Body of pancreas (tissue), 4 donors: ENCODE measurements around the gene GRIA1. TPM values are rescaled to one million over a fixed set of nuclear protein-coding genes. Genes with fewer than 3 reads are reported as not detected.

ENCODE experiments used
- ATAC-seq: fragments of 150-250 bp; one replicate; pipeline ENCODE4 v1.9.1; 2016
- DNase-seq, 4 donors: peaks; one replicate each; pipeline ENCODE4 v3.0.0-alpha.2; 2019
- H3K27ac ChIP-seq, 4 donors: fragments of 200-600 bp; sonication (generic); 1 replicate in 3 of 4; 2 replicates in 1 of 4; pipeline versions ENCODE4 v1.5.1 to v1.6.1; 2016 to 2019; ENCODE audit warnings: mild to moderate bottlenecking in 1 of 4, mixed read lengths in 1 of 4, moderate library complexity in 1 of 4
- H3K27me3 ChIP-seq, 2 donors: fragments of 200-600 bp; sonication (generic); one replicate each; pipeline ENCODE4 v1.6.0; 2016; ENCODE audit warnings: mild to moderate bottlenecking in 1 of 2
- H3K36me3 ChIP-seq, 2 donors: fragments of 200-600 bp; sonication (generic); replicated peaks in 1 of 2; 2 replicates each; pipeline ENCODE4 v1.5.1; 2016; ENCODE audit warnings: low read depth in 2 of 2; ENCODE audit not compliant: insufficient read depth in 1 of 2
- H3K4me1 ChIP-seq: fragments of 200-600 bp; sonication (generic); one replicate; pipeline ENCODE4 v1.6.0; 2016
- H3K4me3 ChIP-seq, 2 donors: fragments of 200-600 bp; sonication (generic); 1 replicate in 1 of 2; 2 replicates in 1 of 2; pipeline ENCODE4 v1.5.1; 2016 to 2019
- H3K9me3 ChIP-seq, 3 donors: fragments of 200-600 bp; sonication (generic); 1 replicate in 2 of 3; 2 replicates in 1 of 3; pipeline ENCODE4 v1.5.1; 2016
- POLR2A ChIP-seq, 3 donors: fragments of 450-650 bp; IDR thresholded peaks; one replicate each; pipeline ENCODE4 v1.6.1; 2016; ENCODE audit warnings: antibody characterized with exemption in 3 of 3, mild to moderate bottlenecking in 2 of 3
- WGBS, 2 donors: methylation state at CpG; one replicate each; pipeline ENCODE4 v1.1.5; 2017; 5-methylcytosine and 5-hydroxymethylcytosine counted together
- intact Hi-C: fragments of 100-400 bp; cut with DNase I; formaldehyde crosslinking; loops from one replicate; pipeline ENCODE4 v1.15.1; 2023
- total RNA-seq, 2 donors: library from RNA; depleted of rRNA; stranded (reverse); fragments of >200 nt; gene quantifications; one replicate each; pipeline ENCODE4 v1.1.0, GENCODE V29; 2016
- TF ChIP-seq, protein P1 (sequence below), 7 experiments: fragments of 450-650 bp in 4 of 7; fragments of 200-600 bp in 3 of 7; sonication (generic) in 3 of 7; IDR thresholded peaks; one replicate each; pipeline ENCODE4 v1.5.1; 2016 to 2019; ENCODE audit warnings: antibody characterized with exemption in 7 of 7

GRIA1 gene
- total RNA-seq, 2 donors from 2014 or later: 0.26 to 2.6 TPM

DNA sequence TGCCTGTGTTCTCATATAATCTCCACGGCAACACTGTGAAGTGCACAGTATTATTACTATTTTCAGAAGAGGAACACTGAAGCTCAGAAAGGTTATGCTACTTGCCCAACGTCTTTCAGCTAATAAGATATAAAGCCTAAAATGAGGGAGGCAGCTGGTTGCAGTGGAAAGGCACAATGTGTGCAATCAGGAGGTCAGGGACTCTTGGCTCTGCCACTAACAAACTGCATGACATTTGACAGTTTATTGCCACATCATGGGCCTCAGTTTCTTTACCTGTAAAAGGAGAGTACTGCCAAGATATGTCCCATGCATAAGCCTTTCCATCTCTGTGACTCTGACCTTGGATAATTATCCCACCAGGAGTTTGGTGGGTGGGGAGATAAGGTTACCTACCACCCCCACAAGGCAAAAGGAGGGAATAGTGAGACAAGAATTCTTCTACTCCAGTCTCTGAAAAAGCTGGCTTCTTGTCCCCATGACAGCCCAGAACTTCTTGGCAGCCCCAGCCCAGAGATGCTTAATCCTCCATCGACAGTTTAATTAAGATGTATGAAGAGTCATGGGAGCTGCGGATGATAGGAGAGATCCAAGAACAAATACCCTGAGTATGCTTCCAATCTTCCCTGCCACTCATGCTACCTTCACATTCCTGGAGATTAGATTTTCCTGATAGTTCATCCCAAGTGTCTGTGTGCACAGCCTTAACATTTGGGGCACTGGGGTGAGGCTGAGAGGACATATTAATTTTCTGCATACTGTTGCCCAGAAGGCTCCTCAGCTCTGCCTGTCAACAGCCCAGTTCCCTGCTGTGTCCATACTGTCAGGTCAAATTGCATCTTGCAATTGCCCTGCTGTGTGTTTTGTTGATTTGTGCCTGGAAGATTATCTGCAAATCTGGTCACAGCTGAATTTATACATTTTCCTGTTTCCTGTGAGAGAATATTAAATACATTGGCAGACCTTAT lies 277.0 kb downstream of the GRIA1 start:
- Histone ChIP-seq H3K4me3 (no peak overlapping the region), H3K27me3 (no peaks in the 10 kb centered on the region), H3K36me3 (no peaks in the 10 kb centered on the region), H3K9me3 (no peaks in the 10 kb centered on the region), H3K4me1 (no peaks in the 10 kb centered on the region), H3K27ac (no peak overlapping the region)
- WGBS, 2 donors: 53 to 62% methylated on average over 4 of the region's 4 CpGs
- DNase-seq (no peak), ATAC-seq (no peak)
- TF ChIP-seq, protein P1, sequence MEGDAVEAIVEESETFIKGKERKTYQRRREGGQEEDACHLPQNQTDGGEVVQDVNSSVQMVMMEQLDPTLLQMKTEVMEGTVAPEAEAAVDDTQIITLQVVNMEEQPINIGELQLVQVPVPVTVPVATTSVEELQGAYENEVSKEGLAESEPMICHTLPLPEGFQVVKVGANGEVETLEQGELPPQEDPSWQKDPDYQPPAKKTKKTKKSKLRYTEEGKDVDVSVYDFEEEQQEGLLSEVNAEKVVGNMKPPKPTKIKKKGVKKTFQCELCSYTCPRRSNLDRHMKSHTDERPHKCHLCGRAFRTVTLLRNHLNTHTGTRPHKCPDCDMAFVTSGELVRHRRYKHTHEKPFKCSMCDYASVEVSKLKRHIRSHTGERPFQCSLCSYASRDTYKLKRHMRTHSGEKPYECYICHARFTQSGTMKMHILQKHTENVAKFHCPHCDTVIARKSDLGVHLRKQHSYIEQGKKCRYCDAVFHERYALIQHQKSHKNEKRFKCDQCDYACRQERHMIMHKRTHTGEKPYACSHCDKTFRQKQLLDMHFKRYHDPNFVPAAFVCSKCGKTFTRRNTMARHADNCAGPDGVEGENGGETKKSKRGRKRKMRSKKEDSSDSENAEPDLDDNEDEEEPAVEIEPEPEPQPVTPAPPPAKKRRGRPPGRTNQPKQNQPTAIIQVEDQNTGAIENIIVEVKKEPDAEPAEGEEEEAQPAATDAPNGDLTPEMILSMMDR (IDR thresholded peaks at IDR 0.05): no peak
- TF ChIP-seq POLR2A (IDR thresholded peaks at IDR 0.05): no peak
- intact Hi-C loops: no loop called here

DNA sequence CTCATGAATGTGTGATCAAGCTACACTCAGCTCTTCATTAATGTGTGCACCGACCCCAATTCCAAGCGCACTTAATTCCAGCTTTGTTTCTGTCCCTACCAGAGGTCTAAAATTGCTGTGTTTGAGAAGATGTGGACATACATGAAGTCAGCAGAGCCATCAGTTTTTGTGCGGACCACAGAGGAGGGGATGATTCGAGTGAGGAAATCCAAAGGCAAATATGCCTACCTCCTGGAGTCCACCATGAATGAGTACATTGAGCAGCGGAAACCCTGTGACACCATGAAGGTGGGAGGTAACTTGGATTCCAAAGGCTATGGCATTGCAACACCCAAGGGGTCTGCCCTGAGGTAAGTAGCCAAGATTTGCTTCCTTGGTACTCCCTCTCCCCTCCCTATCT lies 279.6 kb downstream of the GRIA1 start:
- intact Hi-C loops: no loop called here
- no peak for DNase-seq
- TF ChIP-seq POLR2A (IDR thresholded peaks at IDR 0.05): no peak
- TF ChIP-seq, protein P1 (IDR thresholded peaks at IDR 0.05): no peak
- H3K27me3 ChIP-seq: no peaks in the 10 kb centered on the region
- 76 to 79% methylated on average over 5 of the region's 5 CpGs for WGBS, 2 donors
- no peaks in the 10 kb centered on the region for H3K36me3 ChIP-seq
- no peak for ATAC-seq
- no peaks in the 10 kb centered on the region for H3K4me1 ChIP-seq
- H3K27ac ChIP-seq: no peak overlapping the region
- no peaks in the 10 kb centered on the region for H3K9me3 ChIP-seq
- no peak overlapping the region for H3K4me3 ChIP-seq

DNA sequence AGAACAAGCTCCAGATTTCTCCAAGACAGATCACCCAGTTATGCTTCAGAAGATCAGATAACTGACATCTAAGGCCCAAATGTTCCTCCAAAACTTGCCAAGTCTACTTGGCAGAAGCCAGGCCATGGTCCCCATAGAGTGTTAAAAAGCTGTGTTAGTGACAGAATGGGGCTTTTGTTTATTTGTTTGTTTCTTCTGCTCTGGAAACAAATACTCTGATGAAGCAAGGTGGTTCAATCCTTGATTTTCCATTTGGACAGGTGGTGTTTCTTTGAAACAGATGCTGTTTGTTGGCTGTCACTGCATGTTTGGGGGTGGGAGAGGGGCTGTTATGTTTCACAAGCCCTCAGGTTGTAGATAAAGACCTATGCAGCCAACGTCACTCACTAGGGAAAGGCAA lies 284.2 kb downstream of the GRIA1 start:
- Histone ChIP-seq H3K27ac (no peak overlapping the region), H3K9me3 (no peaks in the 10 kb centered on the region), H3K36me3 (no peaks in the 10 kb centered on the region), H3K27me3 (no peaks in the 10 kb centered on the region), H3K4me1 (no peaks in the 10 kb centered on the region), H3K4me3 (no peak overlapping the region)
- 13 to 15% methylated on average over 1 of the region's 1 CpG for WGBS, 2 donors
- ATAC-seq (no peak), DNase-seq (no peak)
- TF ChIP-seq POLR2A (IDR thresholded peaks at IDR 0.05): no peak
- TF ChIP-seq, protein P1 (IDR thresholded peaks at IDR 0.05): no peak
- intact Hi-C loops: no loop called here

DNA sequence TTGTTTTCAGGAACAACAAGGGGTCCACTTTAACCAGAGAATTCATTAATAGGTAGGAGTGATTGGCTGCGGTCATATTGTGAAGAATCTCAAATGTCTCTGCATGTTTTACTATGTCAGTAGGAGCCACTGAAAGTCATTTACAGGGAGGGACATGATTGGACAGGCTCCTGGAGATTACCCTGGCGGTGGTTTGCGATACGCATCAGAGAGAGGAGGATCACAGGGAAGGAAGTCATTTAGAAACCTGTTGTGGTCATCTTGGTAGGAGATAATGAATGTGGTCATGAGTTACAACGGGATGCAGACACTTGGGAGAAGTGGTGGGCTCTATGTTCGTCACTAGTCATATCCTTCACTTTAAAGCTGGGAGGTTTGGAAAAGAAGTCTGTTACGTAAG lies 285.5 kb downstream of the GRIA1 start:
- no peaks in the 10 kb centered on the region for H3K36me3 ChIP-seq
- intact Hi-C loops: no loop called here
- WGBS, 2 donors: 73 to 80% methylated on average over 7 of the region's 7 CpGs
- H3K9me3 ChIP-seq: no peaks in the 10 kb centered on the region
- ATAC-seq: no peak
- no peaks in the 10 kb centered on the region for H3K27me3 ChIP-seq
- DNase-seq: no peak
- no peak overlapping the region for H3K27ac ChIP-seq
- no peaks in the 10 kb centered on the region for H3K4me1 ChIP-seq
- no peak overlapping the region for H3K4me3 ChIP-seq
- TF ChIP-seq, protein P1 (IDR thresholded peaks at IDR 0.05): no peak
- TF ChIP-seq POLR2A (IDR thresholded peaks at IDR 0.05): no peak
